GM19328 (cell line): ENCODE measurements around the gene PTCRA.
"Not testable (repeated sequence)": the region's sequence is repeated elsewhere in the genome, so short reads cannot be mapped to it uniquely, and the experiment has no call there.

Experiments used
- ATAC-seq: cut with Tn5 transposase; IDR thresholded peaks from one replicate; pipeline ENCODE4 v1.9.1; 2021; ENCODE audit warnings: mild to moderate bottlenecking, moderate library complexity; ENCODE audit not compliant: unreplicated experiment

The PTCRA gene

GRCh38 chr6:42915732-42916131 lies at the start of gene PTCRA:
Gene PTCRA (plus strand): TSS chr6:42916053. CDS start chr6:42916070, 17 bp downstream.
- ATAC-seq: no peak

- ATAC-seq: no peak
Observed at GRCh38 chr6:42870145-42870936, 45.5 kb upstream of the PTCRA start.

- no peak for ATAC-seq
Observed at GRCh38 chr6:42871711-42872110, 44.1 kb upstream of the PTCRA start.

GRCh38 chr6:42873313-42873712 lies 42.5 kb upstream of the PTCRA start:
- ATAC-seq: no peak

GRCh38 chr6:42877695-42878094 lies 38.2 kb upstream of the PTCRA start:
- ATAC-seq: no peak

GRCh38 chr6:42879372-42880239 lies 36.2 kb upstream of the PTCRA start, which contains the start of gene RPL7L1:
Gene RPL7L1 (plus strand): TSS chr6:42879616. CDS start chr6:42879911, 295 bp downstream.
- ATAC-seq: peak; percentile 91

- ATAC-seq: not testable (repeated sequence)
Observed at GRCh38 chr6:42880240-42880817, 35.5 kb upstream of the PTCRA start.

GRCh38 chr6:42880871-42881270 lies 35.0 kb upstream of the PTCRA start:
- not testable (repeated sequence) for ATAC-seq

GRCh38 chr6:42885702-42886101 lies 30.2 kb upstream of the PTCRA start:
- no peak for ATAC-seq

- ATAC-seq: not testable (repeated sequence)
Observed at GRCh38 chr6:42888201-42888600, 27.7 kb upstream of the PTCRA start.

- no peak for ATAC-seq
Observed at GRCh38 chr6:42889815-42890214, 26.0 kb upstream of the PTCRA start.

- ATAC-seq: peak; percentile 87
Observed at GRCh38 chr6:42890311-42891198, 25.3 kb upstream of the PTCRA start.

- ATAC-seq: no peak
Observed at GRCh38 chr6:42891199-42891722, 24.6 kb upstream of the PTCRA start.

GRCh38 chr6:42894041-42894828 lies 21.6 kb upstream of the PTCRA start:
- ATAC-seq: not testable (repeated sequence)

GRCh38 chr6:42896178-42896719 lies 19.6 kb upstream of the PTCRA start:
- ATAC-seq: no peak

GRCh38 chr6:42898891-42899361 lies 16.9 kb upstream of the PTCRA start:
- no peak for ATAC-seq

GRCh38 chr6:42899871-42900270 lies 16.0 kb upstream of the PTCRA start:
- ATAC-seq: no peak

- no peak for ATAC-seq
Observed at GRCh38 chr6:42901538-42901957, 14.3 kb upstream of the PTCRA start.
